ENCODE data around the gene DCAF4L1.
A peak's percentile ranks its signal among the peaks of the same experiment; 100 is the strongest.

DCAF4L1 gene

GRCh38 chr4:41981456-41981855 is at the start of gene DCAF4L1:
Gene DCAF4L1, plus strand, starts transcription at chr4:41981756. Its CDS starts 37 bp downstream, at chr4:41981793.
- DNase-seq (ENCODE audit: extremely low spot score): no peak
- ChIA-PET CTCF (no interaction called here), POLR2A (no interaction called here)
- TF ChIP-seq ELF4 (IDR thresholded peaks at IDR 0.05): no peak
- no peak for TF ChIP-seq HDGF (IDR thresholded peaks at IDR 0.05; ENCODE audit: borderline replicate concordance)
- TF ChIP-seq SP1 (IDR thresholded peaks at IDR 0.05): no peak
- no peak for TF ChIP-seq ZNF384 (IDR thresholded peaks at IDR 0.05)
- TF ChIP-seq NFRKB (IDR thresholded peaks at IDR 0.05): no peak
- TF ChIP-seq L3MBTL2 (conservative IDR thresholded peaks at IDR 0.05): no peak

DNA sequence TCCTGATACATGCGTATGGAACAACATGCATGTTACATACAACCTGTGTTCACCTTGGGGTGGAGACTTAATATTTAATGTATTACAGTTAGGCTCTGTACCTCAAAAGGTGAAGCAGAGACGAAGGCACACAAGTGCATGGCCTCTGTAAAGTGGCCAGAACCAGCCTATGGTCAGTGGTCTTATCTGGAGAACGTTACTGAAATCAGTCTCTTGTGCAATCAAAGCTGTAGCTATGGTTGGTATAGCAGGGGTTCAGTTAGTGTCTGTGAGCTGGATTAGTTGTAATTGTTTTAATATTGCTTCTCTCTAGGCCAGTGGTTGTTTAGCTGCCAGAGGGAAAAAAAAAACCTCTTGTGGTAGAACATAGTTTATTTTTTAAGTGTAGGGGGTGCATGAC is 48.6 kb upstream of the DCAF4L1 start:
- TF ChIP-seq BHLHE40 (IDR thresholded peaks at IDR 0.05; ENCODE audit: borderline replicate concordance): no peak
- TF ChIP-seq SP1 (IDR thresholded peaks at IDR 0.05): no peak
- no peak for TF ChIP-seq CTBP1 (IDR thresholded peaks at IDR 0.05; ENCODE audit: borderline replicate concordance)
- no peak for TF ChIP-seq LEF1 (IDR thresholded peaks at IDR 0.05; ENCODE audit: borderline replicate concordance)
- TF ChIP-seq ZNF384 (IDR thresholded peaks at IDR 0.05): no peak
- no peak for TF ChIP-seq ELF4 (IDR thresholded peaks at IDR 0.05)
- TF ChIP-seq L3MBTL2 (conservative IDR thresholded peaks at IDR 0.05): no peak
- TF ChIP-seq FOXK2 (IDR thresholded peaks at IDR 0.05): no peak
- no peak for TF ChIP-seq FOXM1 (IDR thresholded peaks at IDR 0.05; ENCODE audit: borderline replicate concordance)
- TF ChIP-seq, protein P1, sequence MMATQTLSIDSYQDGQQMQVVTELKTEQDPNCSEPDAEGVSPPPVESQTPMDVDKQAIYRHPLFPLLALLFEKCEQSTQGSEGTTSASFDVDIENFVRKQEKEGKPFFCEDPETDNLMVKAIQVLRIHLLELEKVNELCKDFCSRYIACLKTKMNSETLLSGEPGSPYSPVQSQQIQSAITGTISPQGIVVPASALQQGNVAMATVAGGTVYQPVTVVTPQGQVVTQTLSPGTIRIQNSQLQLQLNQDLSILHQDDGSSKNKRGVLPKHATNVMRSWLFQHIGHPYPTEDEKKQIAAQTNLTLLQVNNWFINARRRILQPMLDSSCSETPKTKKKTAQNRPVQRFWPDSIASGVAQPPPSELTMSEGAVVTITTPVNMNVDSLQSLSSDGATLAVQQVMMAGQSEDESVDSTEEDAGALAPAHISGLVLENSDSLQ (IDR thresholded peaks at IDR 0.05): no peak
- TF ChIP-seq ARNT (IDR thresholded peaks at IDR 0.05): no peak
- TF ChIP-seq TARDBP (IDR thresholded peaks at IDR 0.05): no peak
- no peak for TF ChIP-seq HDGF (IDR thresholded peaks at IDR 0.05; ENCODE audit: borderline replicate concordance)
- TF ChIP-seq FOXA1 (IDR thresholded peaks at IDR 0.05): no peak
- ChIA-PET POLR2A (no interaction called here), CTCF (no interaction called here)

DNA sequence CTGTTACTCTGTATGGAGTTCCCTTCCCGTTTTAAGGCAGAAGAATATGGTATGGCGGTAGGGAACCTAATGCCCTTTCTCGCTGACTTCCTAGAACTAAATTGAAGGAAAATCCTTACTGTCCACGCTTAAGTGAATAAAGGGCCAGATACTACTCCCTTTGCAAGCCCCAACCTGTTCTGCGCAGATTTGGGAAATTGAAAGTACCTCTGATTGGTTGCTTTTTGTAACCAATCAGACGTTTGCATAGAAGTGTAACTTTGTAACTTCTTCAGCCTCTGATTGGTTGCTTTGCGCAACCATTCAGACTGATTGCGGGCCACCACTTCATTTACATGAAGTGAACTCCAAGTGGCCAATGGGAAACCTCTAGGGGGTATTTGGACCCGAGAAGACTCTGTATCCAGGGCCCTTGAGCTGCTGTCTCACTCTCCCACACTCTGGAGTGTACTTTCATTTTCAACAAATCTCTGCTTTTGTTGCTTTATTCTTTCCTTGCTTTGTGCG is 47.5 kb upstream of the DCAF4L1 start:
- ChIA-PET POLR2A (interaction anchor here (0.8 kb wide), 1 partner anchor 10 kb away, joined by 7 read pairs; no protein-coding TSS in a partner anchor), CTCF (no interaction called here)
- DNase-seq (ENCODE audit: extremely low spot score): no peak
- TF ChIP-seq TARDBP (IDR thresholded peaks at IDR 0.05) (no peak), FOXA1 (IDR thresholded peaks at IDR 0.05) (no peak), FOXK2 (IDR thresholded peaks at IDR 0.05) (no peak), BHLHE40 (IDR thresholded peaks at IDR 0.05; ENCODE audit: borderline replicate concordance) (no peak), ELF4 (IDR thresholded peaks at IDR 0.05) (no peak), NFRKB (IDR thresholded peaks at IDR 0.05) (no peak), HDGF (IDR thresholded peaks at IDR 0.05; ENCODE audit: borderline replicate concordance) (no peak), FOXM1 (IDR thresholded peaks at IDR 0.05; ENCODE audit: borderline replicate concordance) (no peak), SP1 (IDR thresholded peaks at IDR 0.05) (no peak), LEF1 (IDR thresholded peaks at IDR 0.05; ENCODE audit: borderline replicate concordance) (no peak), SUZ12 (IDR thresholded peaks at IDR 0.05) (no peak), ZNF384 (IDR thresholded peaks at IDR 0.05) (no peak), ARNT (IDR thresholded peaks at IDR 0.05) (no peak)
- TF ChIP-seq, protein P1 (IDR thresholded peaks at IDR 0.05): no peak

More for the DNA sequence above, 48.6 kb upstream of the DCAF4L1 start:
- DNase-seq (ENCODE audit: extremely low spot score): no peak

GRCh38 chr4:41934514-41934900 is 47.0 kb upstream of the DCAF4L1 start:
- CTCF ChIA-PET: no interaction called here
- no peak for DNase-seq (ENCODE audit: extremely low spot score)
- POLR2A ChIA-PET: interaction anchor here (0.6 to 0.8 kb wide), 2 partner anchors 10 to 222 kb away, joined by 3 to 7 read pairs; no protein-coding TSS in a partner anchor
- no peak for TF ChIP-seq ZNF384 (IDR thresholded peaks at IDR 0.05)

DNA sequence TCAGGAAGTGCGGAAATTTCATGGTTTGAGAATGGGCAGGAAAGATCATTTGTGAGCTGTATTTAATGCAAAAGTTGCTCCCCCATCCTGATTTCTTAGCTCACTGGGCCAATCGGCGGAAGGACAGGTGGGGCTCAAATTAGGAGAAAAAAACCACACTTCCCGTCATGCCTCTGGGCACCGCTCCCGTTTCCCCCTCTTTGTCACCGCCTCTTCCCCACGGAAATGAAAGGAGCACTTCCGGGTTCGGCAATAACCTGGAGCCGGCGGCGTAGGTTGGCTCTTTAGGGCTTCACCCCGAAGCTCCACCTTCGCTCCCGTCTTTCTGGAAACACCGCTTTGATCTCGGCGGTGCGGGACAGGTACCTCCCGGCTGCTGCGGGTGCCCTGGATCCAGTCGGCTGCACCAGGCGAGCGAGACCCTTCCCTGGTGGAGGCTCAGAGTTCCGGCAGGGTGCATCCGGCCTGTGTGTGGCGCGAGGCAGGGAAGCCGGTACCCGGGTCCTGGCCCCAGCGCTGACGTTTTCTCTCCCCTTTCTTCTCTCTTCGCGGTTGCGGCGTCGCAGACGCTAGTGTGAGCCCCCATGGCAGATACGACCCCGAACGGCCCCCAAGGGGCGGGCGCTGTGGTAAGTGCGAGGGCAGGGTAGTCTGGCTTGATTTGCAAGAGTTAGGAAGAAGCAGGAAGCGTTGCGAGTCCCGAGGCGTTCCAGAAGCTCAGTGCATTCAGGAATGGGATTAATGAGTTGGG is 46.5 kb upstream of the DCAF4L1 start, which contains the start of gene TMEM33:
Gene TMEM33 (plus strand): TSS at position 529 of the 751 bp plus-strand sequence. CDS start 56 bp downstream, at position 585.
- POLR2A ChIA-PET: interaction anchor here (0.6 to 0.8 kb wide), 2 partner anchors 11 to 222 kb away, joined by 3 to 7 read pairs; no protein-coding TSS in a partner anchor
- CTCF ChIA-PET: interaction anchor here (0.5 kb wide), 1 partner anchor 717 kb away, joined by 7 read pairs; no protein-coding TSS in a partner anchor
- TF ChIP-seq LEF1 (IDR thresholded peaks at IDR 0.05; ENCODE audit: borderline replicate concordance) (0 out of 2 replicates have a peak, but pooled peaks have one; percentile 26), ELF4 (IDR thresholded peaks at IDR 0.05) (peak; percentile 93), FOXM1 (IDR thresholded peaks at IDR 0.05; ENCODE audit: borderline replicate concordance) (no peak)
- TF ChIP-seq, protein P1 (IDR thresholded peaks at IDR 0.05): peak; percentile 37
- DNase-seq (ENCODE audit: extremely low spot score): peak; percentile 85

- ChIA-PET CTCF (interaction anchor here (0.5 kb wide), 1 partner anchor 718 kb away, joined by 7 read pairs; no protein-coding TSS in a partner anchor), POLR2A (no interaction called here)
- TF ChIP-seq NFRKB (IDR thresholded peaks at IDR 0.05): no peak
- TF ChIP-seq SP1 (IDR thresholded peaks at IDR 0.05): no peak
- no peak for TF ChIP-seq CTBP1 (IDR thresholded peaks at IDR 0.05; ENCODE audit: borderline replicate concordance)
- TF ChIP-seq SUZ12 (IDR thresholded peaks at IDR 0.05): no peak
- TF ChIP-seq L3MBTL2 (conservative IDR thresholded peaks at IDR 0.05): peak; percentile 88
- no peak for TF ChIP-seq HDGF (IDR thresholded peaks at IDR 0.05; ENCODE audit: borderline replicate concordance)
- no peak for TF ChIP-seq ELF4 (IDR thresholded peaks at IDR 0.05)
- TF ChIP-seq ARNT (IDR thresholded peaks at IDR 0.05): no peak
- TF ChIP-seq, protein P1 (IDR thresholded peaks at IDR 0.05): no peak
- DNase-seq (ENCODE audit: extremely low spot score): peak; percentile 25
These were observed 45.9 kb upstream of the DCAF4L1 start for GRCh38 chr4:41935652-41936021.

Measured in HEK293T (cell line).